Fibroblast of lung (primary cell): ENCODE data around the gene SLC6A7. TPM values are rescaled to one million over a fixed set of nuclear protein-coding genes. Genes with fewer than 3 reads are reported as not detected.

Source experiments
- DNase-seq, 2 donors: peaks; one replicate each; pipeline versions ENCODE4 v3.0.0 to v3.0.0-alpha.2; 2010; ENCODE audit warnings: low read depth in 2 of 2
- H2AFZ ChIP-seq: 2 replicates; pipeline ENCODE4 v1.5.1; 2012; ENCODE audit warnings: low read length, control low read depth, inconsistent platforms
- H3K27ac ChIP-seq: 2 replicates; pipeline ENCODE4 v1.5.1; 2011; ENCODE audit warnings: low read length, control low read depth; ENCODE audit not compliant: insufficient read depth
- H3K27me3 ChIP-seq: 2 replicates; pipeline ENCODE4 v1.5.1; 2011; ENCODE audit warnings: mild to moderate bottlenecking, low read length; ENCODE audit not compliant: control insufficient read depth, insufficient read depth
- H3K36me3 ChIP-seq: 2 replicates; pipeline ENCODE4 v1.5.1; 2011; ENCODE audit warnings: low read length; ENCODE audit not compliant: control insufficient read depth, insufficient read depth
- H3K4me1 ChIP-seq: 2 replicates; pipeline ENCODE4 v1.5.1; 2011; ENCODE audit warnings: low read length; ENCODE audit not compliant: control insufficient read depth, insufficient read depth; ENCODE audit errors: extremely low read depth
- H3K4me2 ChIP-seq: 2 replicates; pipeline ENCODE4 v1.5.1; 2011; ENCODE audit warnings: low read length, control low read depth; ENCODE audit not compliant: insufficient read depth; ENCODE audit errors: extremely low read depth
- H3K4me3 ChIP-seq, 4 experiments: fragments of 200-600 bp in 1 of 4; sonication (generic) in 1 of 4; replicated peaks in 1 of 4; 2 replicates each; pipeline ENCODE4 v1.5.1; 2011 to 2016; ENCODE audit warnings: low read length in 4 of 4, low read depth in 3 of 4, mild to moderate bottlenecking in 3 of 4, control low read depth in 2 of 4, inconsistent platforms in 1 of 4, mixed read lengths in 1 of 4; ENCODE audit not compliant: insufficient read depth in 1 of 4; ENCODE audit errors: control extremely low read depth in 1 of 4
- H3K79me2 ChIP-seq: 2 replicates; pipeline ENCODE4 v1.5.1; 2012; ENCODE audit warnings: mild to moderate bottlenecking, low read length, inconsistent platforms; ENCODE audit not compliant: control insufficient read depth, insufficient read depth
- H3K9ac ChIP-seq: 2 replicates; pipeline ENCODE4 v1.5.1; 2011; ENCODE audit warnings: mild to moderate bottlenecking, low read length, control low read depth; ENCODE audit not compliant: insufficient read depth
- H3K9me3 ChIP-seq: 2 replicates; pipeline ENCODE4 v1.5.1; 2012; ENCODE audit warnings: low read depth, low read length; ENCODE audit not compliant: control insufficient read depth, insufficient read depth
- H4K20me1 ChIP-seq: 2 replicates; pipeline ENCODE4 v1.5.1; 2011; ENCODE audit warnings: low read length; ENCODE audit not compliant: control insufficient read depth, insufficient read depth; ENCODE audit errors: extremely low read depth
- CTCF ChIP-seq, 2 donors: IDR thresholded peaks in 1 of 2; conservative IDR thresholded peaks in 1 of 2; 1 replicate in 1 of 2; 2 replicates in 1 of 2; pipeline ENCODE4 v1.5.1; 2011 to 2012; ENCODE audit warnings: low read length in 2 of 2, control low read depth in 1 of 2, inconsistent platforms in 1 of 2, low read depth in 1 of 2, mild to moderate bottlenecking in 1 of 2
- EZH2 ChIP-seq: IDR thresholded peaks from 2 replicates; pipeline ENCODE4 v1.5.1; 2012; ENCODE audit warnings: low read length, control low read depth, mild to moderate bottlenecking; ENCODE audit errors: missing control alignments
- polyA plus RNA-seq, 2 donors: library from polyadenylated mRNA; depleted of rRNA in 1 of 2; stranded (reverse) in 1 of 2; unstranded in 1 of 2; fragments of >200 nt; gene quantifications; 2 replicates each; pipeline ENCODE4 v1.2.1, GENCODE V29; 2011 to 2012; ENCODE audit warnings: missing spikeins in 1 of 2
- total RNA-seq: library from RNA; depleted of rRNA; stranded (reverse); fragments of >200 nt; gene quantifications from 2 replicates; pipeline ENCODE4 v1.2.1, GENCODE V29; 2014

SLC6A7 gene
- total and polyA plus RNA-seq, 2 donors (not counting 1 experiment from before 2014, with no cell fraction given): 0.02 TPM; not detected in 1

DNA sequence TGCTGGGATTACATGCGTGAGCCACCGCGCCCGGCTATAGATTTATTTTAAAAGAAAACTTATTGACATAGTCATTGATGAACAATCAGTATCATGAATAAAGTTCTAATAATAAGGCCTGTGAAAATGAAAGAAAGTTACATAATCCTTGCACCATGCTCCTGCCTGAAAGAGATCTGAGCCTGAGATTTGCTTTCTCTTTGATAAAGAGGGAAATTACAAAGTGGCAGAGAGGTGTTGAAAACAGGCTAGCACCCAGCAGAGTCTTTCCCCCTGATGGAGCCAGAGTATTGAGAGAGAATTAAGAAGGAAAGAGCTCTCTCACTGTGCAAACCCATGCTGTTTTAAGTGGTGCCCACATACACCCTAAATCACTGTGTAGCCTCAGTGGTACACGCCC lies 37.2 kb downstream of the SLC6A7 start:
- DNase-seq: no peak
- H3K27me3 ChIP-seq: no peaks in the 10 kb centered on the region
- H4K20me1 ChIP-seq: no peaks in the 10 kb centered on the region
- H3K9me3 ChIP-seq: no peaks in the 10 kb centered on the region
- H2AFZ ChIP-seq: no peak overlapping the region
- H3K4me3 ChIP-seq: no peak overlapping the region
- H3K79me2 ChIP-seq: no peaks in the 10 kb centered on the region
- no peak overlapping the region for H3K4me2 ChIP-seq
- H3K9ac ChIP-seq: no peak overlapping the region
- H3K4me1 ChIP-seq: no peaks in the 10 kb centered on the region
- TF ChIP-seq EZH2: no peak
- no peak for TF ChIP-seq CTCF (conservative IDR thresholded peaks at IDR 0.05 in 1 of 2, IDR thresholded peaks at IDR 0.05 in 1 of 2; ENCODE audit: low read depth in 1 of 2, low read length in 2 of 2)
- H3K36me3 ChIP-seq: no peaks in the 10 kb centered on the region
- H3K27ac ChIP-seq: no peak overlapping the region

GRCh38 chr5:150227606-150228273 lies 37.9 kb downstream of the SLC6A7 start:
- Histone ChIP-seq H3K27me3 (no peaks in the 10 kb centered on the region), H3K4me3 (no peak overlapping the region), H3K36me3 (no peaks in the 10 kb centered on the region), H3K9me3 (no peaks in the 10 kb centered on the region), H4K20me1 (no peaks in the 10 kb centered on the region), H3K79me2 (no peaks in the 10 kb centered on the region), H3K4me2 (no peak overlapping the region), H3K4me1 (no peaks in the 10 kb centered on the region), H3K9ac (no peak overlapping the region), H2AFZ (no peak overlapping the region), H3K27ac (no peak overlapping the region)
- no peak for TF ChIP-seq EZH2
- TF ChIP-seq CTCF (conservative IDR thresholded peaks at IDR 0.05 in 1 of 2, IDR thresholded peaks at IDR 0.05 in 1 of 2; ENCODE audit: low read depth in 1 of 2, low read length in 2 of 2): no peak
- DNase-seq: peak in 1 of 2 donors; percentile 39

- H3K79me2 ChIP-seq: no peaks in the 10 kb centered on the region
- TF ChIP-seq EZH2: no peak
- TF ChIP-seq CTCF (conservative IDR thresholded peaks at IDR 0.05 in 1 of 2, IDR thresholded peaks at IDR 0.05 in 1 of 2; ENCODE audit: low read depth in 1 of 2, low read length in 2 of 2): no peak
- no peak overlapping the region for H3K4me3 ChIP-seq
- no peak overlapping the region for H2AFZ ChIP-seq
- no peak for DNase-seq
- no peaks in the 10 kb centered on the region for H3K27me3 ChIP-seq
- no peak overlapping the region for H3K4me2 ChIP-seq
- no peaks in the 10 kb centered on the region for H3K36me3 ChIP-seq
- H3K9me3 ChIP-seq: no peaks in the 10 kb centered on the region
- H3K4me1 ChIP-seq: no peaks in the 10 kb centered on the region
- no peak overlapping the region for H3K9ac ChIP-seq
- no peak overlapping the region for H3K27ac ChIP-seq
- no peaks in the 10 kb centered on the region for H4K20me1 ChIP-seq
These were observed 39.7 kb downstream of the SLC6A7 start for GRCh38 chr5:150229571-150229970.
